Osteoblast (primary cell): ENCODE results near the gene PTPRD. TPM values are rescaled to one million over a fixed set of nuclear protein-coding genes. Genes with fewer than 3 reads are reported as not detected.
A peak's percentile ranks its signal among the peaks of the same experiment; 100 is the strongest.

ENCODE experiments used
- DNase-seq: peaks from one replicate; pipeline ENCODE4 v3.0.0; 2011; ENCODE audit warnings: low spot score, mixed read lengths; ENCODE audit not compliant: insufficient read length; ENCODE audit errors: missing footprints
- H2AFZ ChIP-seq: 2 replicates; pipeline ENCODE4 v1.6.0; 2011; ENCODE audit warnings: mild to moderate bottlenecking, low read length
- H3K27ac ChIP-seq: 2 replicates; pipeline ENCODE4 v1.5.1; 2011; ENCODE audit warnings: mild to moderate bottlenecking, low read depth, low read length, moderate library complexity
- H3K27me3 ChIP-seq: 2 replicates; pipeline ENCODE4 v1.6.0; 2012; ENCODE audit warnings: mild to moderate bottlenecking, control low read depth, inconsistent platforms, low read length, moderate library complexity; ENCODE audit not compliant: insufficient read depth
- H3K36me3 ChIP-seq: 2 replicates; pipeline ENCODE4 v1.5.1; 2011; ENCODE audit warnings: mild to moderate bottlenecking, low read length, control low read depth, moderate library complexity; ENCODE audit not compliant: insufficient read depth
- H3K4me1 ChIP-seq: 2 replicates; pipeline ENCODE4 v1.5.1; 2011; ENCODE audit warnings: mild to moderate bottlenecking, low read length, control low read depth, moderate library complexity; ENCODE audit not compliant: insufficient read depth
- H3K4me2 ChIP-seq: 2 replicates; pipeline ENCODE4 v1.6.0; 2011; ENCODE audit warnings: mild to moderate bottlenecking, low read length; ENCODE audit not compliant: insufficient read depth
- H3K4me3 ChIP-seq: fragments of 200-600 bp; sonication (generic); 3 replicates; pipeline ENCODE4 v1.5.1; 2012; ENCODE audit warnings: mild to moderate bottlenecking, low read length, inconsistent platforms; ENCODE audit not compliant: insufficient read depth
- H3K79me2 ChIP-seq: 2 replicates; pipeline ENCODE4 v1.6.0; 2012; ENCODE audit warnings: mild to moderate bottlenecking, low read length, control low read depth, inconsistent platforms; ENCODE audit not compliant: insufficient read depth
- H3K9me3 ChIP-seq: 2 replicates; pipeline ENCODE4 v1.5.1; 2011; ENCODE audit warnings: low read depth, low read length, control low read depth
- H4K20me1 ChIP-seq: 2 replicates; pipeline ENCODE4 v1.6.0; 2012; ENCODE audit warnings: mild to moderate bottlenecking, low read length, control low read depth; ENCODE audit not compliant: insufficient read depth
- CTCF ChIP-seq: IDR thresholded peaks from 2 replicates; pipeline ENCODE4 v1.5.1; 2011; ENCODE audit warnings: mild to moderate bottlenecking, low read depth, low read length, moderate library complexity; ENCODE audit errors: extremely low read depth
- total RNA-seq: library from RNA; depleted of rRNA; stranded (reverse); fragments of >200 nt; gene quantifications from 2 replicates; pipeline ENCODE4 v1.2.3, GENCODE V29; 2012

The PTPRD gene
- total RNA-seq, 1 donor = 23.9 TPM

GRCh38 chr9:8832386-8832785, 1780.4 kb downstream of the PTPRD start:
- Histone ChIP-seq H3K4me2 (no peak overlapping the region), H3K4me3 (no peak overlapping the region), H3K27ac (no peak overlapping the region), H3K79me2 (no peaks in the 10 kb centered on the region), H3K9me3 (no peaks in the 10 kb centered on the region), H4K20me1 (no peaks in the 10 kb centered on the region), H3K27me3 (no peaks in the 10 kb centered on the region), H2AFZ (no peak overlapping the region), H3K4me1 (no peaks in the 10 kb centered on the region), H3K36me3 (no peaks in the 10 kb centered on the region)
- no peak for DNase-seq
- no peak for TF ChIP-seq CTCF

GRCh38 chr9:8831568-8831967, 1781.2 kb downstream of the PTPRD start:
- no peaks in the 10 kb centered on the region for H3K27me3 ChIP-seq
- H3K4me3 ChIP-seq = no peak overlapping the region
- no peaks in the 10 kb centered on the region for H3K9me3 ChIP-seq
- no peaks in the 10 kb centered on the region for H3K4me1 ChIP-seq
- no peaks in the 10 kb centered on the region for H3K79me2 ChIP-seq
- H4K20me1 ChIP-seq = no peaks in the 10 kb centered on the region
- no peak overlapping the region for H3K4me2 ChIP-seq
- H3K36me3 ChIP-seq = no peaks in the 10 kb centered on the region
- H2AFZ ChIP-seq = no peak overlapping the region
- TF ChIP-seq CTCF = no peak
- H3K27ac ChIP-seq = no peak overlapping the region
- DNase-seq = no peak

GRCh38 chr9:8826281-8826680, 1786.5 kb downstream of the PTPRD start:
- Histone ChIP-seq H3K27ac (no peak overlapping the region), H4K20me1 (no peaks in the 10 kb centered on the region), H3K27me3 (no peaks in the 10 kb centered on the region), H3K4me3 (no peak overlapping the region), H3K9me3 (no peaks in the 10 kb centered on the region), H3K79me2 (no peaks in the 10 kb centered on the region), H2AFZ (peak overlapping the region; percentile 61), H3K36me3 (no peaks in the 10 kb centered on the region), H3K4me1 (no peaks in the 10 kb centered on the region), H3K4me2 (no peak overlapping the region)
- DNase-seq = no peak
- TF ChIP-seq CTCF = no peak

GRCh38 chr9:8825585-8826147, 1787.1 kb downstream of the PTPRD start:
- H3K9me3 ChIP-seq = no peaks in the 10 kb centered on the region
- TF ChIP-seq CTCF = no peak
- H3K4me1 ChIP-seq = no peaks in the 10 kb centered on the region
- no peak for DNase-seq
- H3K79me2 ChIP-seq = no peaks in the 10 kb centered on the region
- peak overlapping the region; percentile 11 for H3K4me2 ChIP-seq
- H3K27ac ChIP-seq = no peak overlapping the region
- H3K27me3 ChIP-seq = no peaks in the 10 kb centered on the region
- H4K20me1 ChIP-seq = no peaks in the 10 kb centered on the region
- peak overlapping the region; percentile 66 for H2AFZ ChIP-seq
- H3K4me3 ChIP-seq = no peak overlapping the region
- no peaks in the 10 kb centered on the region for H3K36me3 ChIP-seq
